ENCODE measurements around the gene UBE2E1.

GRCh38 chr3:23822559-23822958 lies 16.8 kb downstream of the UBE2E1 start:
- TF ChIP-seq POLR2A (IDR thresholded peaks at IDR 0.05; ENCODE audit: low read length): no peak
- TF ChIP-seq GATA1 (IDR thresholded peaks at IDR 0.05; ENCODE audit: low read depth, low read length): no peak
